Gastrocnemius medialis (tissue), 4 donors: ENCODE results near the gene PCDHGA7. TPM values are rescaled to one million over a fixed set of nuclear protein-coding genes. Genes with fewer than 3 reads are reported as not detected.
A peak's percentile ranks its signal among the peaks of the same experiment; 100 is the strongest.
"Not testable (repeated sequence)": the region's sequence is repeated elsewhere in the genome, so short reads cannot be mapped to it uniquely, and the experiment has no call there.

Experiments
- ATAC-seq, 2 donors: fragments of 150-250 bp; one replicate each; pipeline ENCODE4 v1.9.1; 2016
- DNase-seq, 2 donors: peaks; one replicate each; pipeline ENCODE4 v3.0.0-alpha.2; 2019
- H3K27ac ChIP-seq, 4 donors: fragments of 200-600 bp; sonication (generic); 1 replicate in 1 of 4; 2 replicates in 3 of 4; pipeline ENCODE4 v1.5.1; 2016 to 2018; ENCODE audit warnings: mild to moderate bottlenecking in 2 of 4, moderate library complexity in 1 of 4
- H3K27me3 ChIP-seq, 3 donors: fragments of 200-600 bp; sonication (generic) in 2 of 3; 1 replicate in 1 of 3; 2 replicates in 2 of 3; pipeline versions ENCODE4 v1.5.1 to v1.6.0; 2016 to 2019; ENCODE audit warnings: mild to moderate bottlenecking in 1 of 3, moderate library complexity in 1 of 3
- H3K36me3 ChIP-seq, 2 donors: fragments of 200-600 bp; sonication (generic) in 1 of 2; one replicate each; pipeline ENCODE4 v1.5.1; 2017 to 2018
- H3K4me1 ChIP-seq, 2 donors: fragments of 200-600 bp; sonication (generic) in 1 of 2; one replicate each; pipeline ENCODE4 v1.5.1; 2016 to 2017; ENCODE audit warnings: mild to moderate bottlenecking in 2 of 2
- H3K4me3 ChIP-seq, 4 donors: fragments of 200-600 bp; sonication (generic) in 3 of 4; 1 replicate in 1 of 4; 2 replicates in 3 of 4; pipeline ENCODE4 v1.5.1; 2016 to 2019; ENCODE audit warnings: mild to moderate bottlenecking in 2 of 4
- H3K9me3 ChIP-seq, 3 donors: fragments of 200-600 bp; sonication (generic) in 2 of 3; 1 replicate in 1 of 3; 2 replicates in 2 of 3; pipeline ENCODE4 v1.5.1; 2016 to 2019
- CTCF ChIP-seq, 5 experiments: fragments of 450-650 bp in 3 of 5; fragments of 200-600 bp in 2 of 5; sonication (generic) in 2 of 5; IDR thresholded peaks in 4 of 5; conservative IDR thresholded peaks in 1 of 5; 1 replicate in 4 of 5; 2 replicates in 1 of 5; pipeline ENCODE4 v1.5.1; 2016 to 2019; ENCODE audit warnings: antibody characterized with exemption in 5 of 5, mild to moderate bottlenecking in 3 of 5, moderate library complexity in 3 of 5
- POLR2A ChIP-seq, 2 donors: fragments of 450-650 bp; IDR thresholded peaks; one replicate each; pipeline ENCODE4 v1.6.1; 2017; ENCODE audit warnings: antibody characterized with exemption in 2 of 2, mild to moderate bottlenecking in 2 of 2, moderate library complexity in 2 of 2
- in situ Hi-C, 4 donors: fragments of 200-750 bp; cut with MboI; loops; one replicate each; pipeline versions ENCODE4 v1.15.0 to v1.8.0; 2017; ENCODE audit warnings: low sequenced_read_pairs in 4 of 4
- intact Hi-C: fragments of 100-400 bp; cut with DNase I; formaldehyde crosslinking; loops from one replicate; pipeline ENCODE4 v1.15.1; 2023; ENCODE audit warnings: low total_unique reads
- total RNA-seq, 4 donors: library from RNA; depleted of rRNA; stranded (reverse); fragments of >200 nt; gene quantifications; one replicate each; pipeline versions ENCODE4 v1.1.0 to v1.2.3, GENCODE V29; 2016

PCDHGA7 gene
- total RNA-seq, 4 donors from 2014 or later, result 1.3 to 2.4 (median 1.9) TPM

GRCh38 chr5:141383345-141383744, 803 bp downstream of the PCDHGA7 start:
- DNase-seq, result no peak
- Histone ChIP-seq H3K27ac (no peak overlapping the region), H3K4me1 (peaks cover 0 to 4% of the 10 kb centered on the region in 2 donors), H3K9me3 (peaks cover 0 to under 1% (median 0%) of the 10 kb centered on the region in 3 donors), H3K36me3 (no peaks in the 10 kb centered on the region), H3K4me3 (peak overlapping the region in 2 of 4 donors; percentile 48 to 58), H3K27me3 (peaks cover 0 to 6% (median 0%) of the 10 kb centered on the region in 3 donors)
- in situ Hi-C loops (no loop called here), intact Hi-C loops (no loop called here)
- no peak for TF ChIP-seq POLR2A (IDR thresholded peaks at IDR 0.05)
- no peak for TF ChIP-seq CTCF (IDR thresholded peaks at IDR 0.05 in 4 of 5, conservative IDR thresholded peaks at IDR 0.05 in 1 of 5)
- ATAC-seq, result no peak

GRCh38 chr5:141384471-141385267, 2.1 kb downstream of the PCDHGA7 start:
- Histone ChIP-seq H3K9me3 (peaks cover 0 to 5% (median 5%) of the 10 kb centered on the region in 3 donors), H3K27me3 (peaks cover 0 to 6% (median 2%) of the 10 kb centered on the region in 3 donors), H3K36me3 (no peaks in the 10 kb centered on the region), H3K27ac (no peak overlapping the region), H3K4me3 (no peak overlapping the region), H3K4me1 (peaks cover under 1 to 4% of the 10 kb centered on the region in 2 donors)
- intact Hi-C loops, result no loop called here
- TF ChIP-seq CTCF (IDR thresholded peaks at IDR 0.05 in 4 of 5, conservative IDR thresholded peaks at IDR 0.05 in 1 of 5) (no peak), POLR2A (IDR thresholded peaks at IDR 0.05) (no peak)
- no peak for ATAC-seq
- in situ Hi-C loops, result no loop called here
- no peak for DNase-seq

- H3K4me1 ChIP-seq, in situ Hi-C loops, intact Hi-C loops, H3K36me3 ChIP-seq, H3K9me3 ChIP-seq, H3K27me3 ChIP-seq: not testable (repeated sequence)
- DNase-seq, result peak in 1 of 2 donors; percentile 44
- Histone ChIP-seq H3K27ac (peak within 1 kb of the TSS in 2 of 4 donors; percentile 44 to 47), H3K4me3 (peak within 1 kb of the TSS; percentile 14 to 52 (median 46))
- peak; percentile 47 to 83 for ATAC-seq
- TF ChIP-seq CTCF (IDR thresholded peaks at IDR 0.05 in 4 of 5, conservative IDR thresholded peaks at IDR 0.05 in 1 of 5), result peak; percentile 38 to 67 (median 53)
Observed at GRCh38 chr5:141387557-141388311, 5.2 kb downstream of the PCDHGA7 start, which contains the start of gene PCDHGB4. TSS of gene PCDHGB4 (plus strand) at chr5:141387698. CDS start at chr5:141387885, 187 bp downstream.

GRCh38 chr5:141388661-141389060, 6.1 kb downstream of the PCDHGA7 start:
- Histone ChIP-seq H3K36me3 (no peaks in the 10 kb centered on the region), H3K4me1 (peaks cover 4% of the 10 kb centered on the region in 2 donors), H3K27ac (no peak overlapping the region), H3K27me3 (peaks cover 0 to 11% (median 2%) of the 10 kb centered on the region in 3 donors), H3K4me3 (peak overlapping the region in 1 of 4 donors; percentile 20), H3K9me3 (peaks cover 0 to 5% (median 5%) of the 10 kb centered on the region in 3 donors)
- no peak for ATAC-seq
- no peak for DNase-seq
- in situ Hi-C loops (no loop called here), intact Hi-C loops (no loop called here)
- TF ChIP-seq POLR2A (IDR thresholded peaks at IDR 0.05) (no peak), CTCF (IDR thresholded peaks at IDR 0.05 in 4 of 5, conservative IDR thresholded peaks at IDR 0.05 in 1 of 5) (no peak)
